ENCODE results near the gene CTSE. TPM values are rescaled to one million over a fixed set of nuclear protein-coding genes. Genes with fewer than 3 reads are reported as not detected.

Gene CTSE
- total and polyA plus RNA-seq, 5 donors from 2014 or later, result not detected

DNA sequence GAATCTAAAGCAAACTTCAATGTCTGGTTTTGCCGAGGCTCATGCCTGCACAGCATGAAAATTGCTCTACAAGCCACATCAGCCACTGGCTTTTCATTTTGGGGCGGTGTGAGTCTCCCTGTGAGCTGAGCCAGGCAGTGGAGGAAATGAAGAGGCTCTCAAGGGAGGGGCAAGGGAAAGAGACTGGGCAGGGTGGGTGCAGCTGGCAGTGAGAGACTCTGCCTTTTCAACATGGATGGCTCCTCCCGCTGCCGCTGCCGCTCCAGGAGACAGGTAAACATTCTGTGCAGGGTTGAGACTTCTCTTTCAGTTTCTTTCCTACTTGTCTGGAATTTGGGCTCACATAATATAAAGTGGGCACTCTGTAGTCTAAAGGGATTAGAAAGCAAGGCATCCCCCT lies 11.3 kb upstream of the CTSE start:
- no peak overlapping the region for H3K27ac ChIP-seq (ENCODE audit: insufficient read depth, low read length, poor library complexity, severe bottlenecking)
- no peak overlapping the region for H3K4me3 ChIP-seq (ENCODE audit: low read depth, low read length)
- ATAC-seq (ENCODE audit: low read depth in 2 of 2) (no peak), DNase-seq (no peak)
- Mint-ChIP-seq H3K4me3 (peak overlapping the region in 1 of 4 donors; percentile 6), H3K9me3 (no peaks in the 10 kb centered on the region), H3K27ac (peak overlapping the region in 1 of 3 donors; percentile 13), H3K27me3 (peaks cover 27% of the 10 kb centered on the region), H3K36me3 (no peaks in the 10 kb centered on the region), H3K4me1 (peaks cover 6 to 14% (median 11%) of the 10 kb centered on the region in 4 donors)
- peaks cover 9% of the 10 kb centered on the region for H3K4me1 ChIP-seq (ENCODE audit: control insufficient read depth, insufficient read depth, low read length, poor library complexity, severe bottlenecking)
- no peaks in the 10 kb centered on the region for H3K9me3 ChIP-seq (ENCODE audit: control insufficient read depth in 2 of 2, low read length in 2 of 2)
- no peaks in the 10 kb centered on the region for H3K27me3 ChIP-seq (ENCODE audit: control insufficient read depth, insufficient read depth, low read length)
- no peaks in the 10 kb centered on the region for H3K36me3 ChIP-seq (ENCODE audit: control insufficient read depth, insufficient read depth, low read length)

DNA sequence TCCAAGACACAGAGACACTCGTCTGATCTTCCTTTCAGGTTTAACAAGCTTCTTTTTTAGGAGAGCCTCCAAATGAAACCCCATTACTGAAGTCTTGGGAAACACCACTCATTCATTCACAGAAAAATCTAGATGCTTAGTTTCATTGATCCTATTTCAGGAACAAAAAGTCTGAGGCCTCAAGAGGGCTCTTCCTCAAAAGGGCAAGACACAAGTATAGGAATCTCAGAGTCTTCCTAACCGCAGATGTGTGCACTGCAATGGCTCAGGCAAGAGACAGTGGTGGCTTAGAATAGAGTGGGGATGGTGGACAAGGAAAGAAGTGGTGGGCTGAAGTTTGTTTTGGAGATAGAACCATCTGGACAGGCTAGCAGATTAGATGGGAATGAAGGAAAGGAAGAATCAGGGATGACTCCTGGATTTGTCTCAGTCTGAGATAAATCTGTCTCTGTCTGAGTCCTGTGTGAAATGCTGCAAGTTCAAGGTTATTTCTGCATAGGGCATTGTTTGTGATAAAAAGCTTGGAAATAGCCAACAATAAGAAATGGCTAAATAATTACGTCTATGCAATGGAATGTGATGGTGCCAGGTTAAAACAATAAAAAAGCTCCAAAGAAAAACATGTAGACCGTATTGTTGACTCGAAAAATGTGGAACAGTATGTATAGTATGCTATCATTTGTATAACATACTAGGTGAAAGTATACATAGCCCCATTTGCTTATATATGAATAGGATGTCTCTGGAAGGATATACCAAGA lies 8.9 kb upstream of the CTSE start:
- H3K9me3 ChIP-seq (ENCODE audit: control insufficient read depth in 2 of 2, low read length in 2 of 2), result no peaks in the 10 kb centered on the region
- H3K36me3 ChIP-seq (ENCODE audit: control insufficient read depth, insufficient read depth, low read length), result no peaks in the 10 kb centered on the region
- no peak overlapping the region for H3K4me3 ChIP-seq (ENCODE audit: low read depth, low read length)
- H3K4me3 Mint-ChIP-seq, result no peak overlapping the region
- no peaks in the 10 kb centered on the region for H3K4me1 ChIP-seq (ENCODE audit: control insufficient read depth, insufficient read depth, low read length, poor library complexity, severe bottlenecking)
- no peak for ATAC-seq (ENCODE audit: low read depth in 2 of 2)
- no peak overlapping the region for H3K27ac Mint-ChIP-seq
- peaks cover 29% of the 10 kb centered on the region for H3K27me3 Mint-ChIP-seq
- no peaks in the 10 kb centered on the region for H3K9me3 Mint-ChIP-seq
- peaks cover 3% of the 10 kb centered on the region for H3K27me3 ChIP-seq (ENCODE audit: control insufficient read depth, insufficient read depth, low read length)
- no peak for DNase-seq
- H3K27ac ChIP-seq (ENCODE audit: insufficient read depth, low read length, poor library complexity, severe bottlenecking), result no peak overlapping the region
- no peaks in the 10 kb centered on the region for H3K36me3 Mint-ChIP-seq
- H3K4me1 Mint-ChIP-seq, result peaks cover 0 to 4% (median 2%) of the 10 kb centered on the region in 4 donors

DNA sequence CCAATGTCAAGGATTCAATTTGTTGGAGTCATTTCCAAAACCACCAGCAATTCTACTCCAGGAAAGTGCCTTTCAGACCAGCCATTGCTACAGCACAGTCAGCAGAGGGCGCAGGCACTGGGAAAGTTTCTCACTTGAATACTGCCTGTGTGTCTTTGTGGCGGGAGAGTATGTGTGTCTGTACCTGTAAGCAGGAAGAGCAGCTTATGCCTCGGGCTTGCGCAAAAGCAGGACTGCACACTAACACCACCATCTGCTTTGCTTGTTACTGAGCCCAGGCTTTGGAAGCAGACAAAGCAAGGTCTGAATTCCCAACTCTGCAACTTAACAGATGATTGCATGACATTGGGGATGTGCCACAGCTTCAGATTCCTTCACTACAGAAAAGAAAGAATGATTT lies 7.0 kb upstream of the CTSE start:
- Mint-ChIP-seq H3K36me3 (no peaks in the 10 kb centered on the region), H3K4me3 (no peak overlapping the region), H3K27me3 (peaks cover 26% of the 10 kb centered on the region), H3K27ac (no peak overlapping the region), H3K9me3 (no peaks in the 10 kb centered on the region), H3K4me1 (peaks cover 0 to 4% (median 2%) of the 10 kb centered on the region in 4 donors)
- ATAC-seq (ENCODE audit: low read depth in 2 of 2) (peak; percentile 69 to 78), DNase-seq (peak; percentile 24 to 81 (median 44))
- H3K36me3 ChIP-seq (ENCODE audit: control insufficient read depth, insufficient read depth, low read length), result no peaks in the 10 kb centered on the region
- H3K4me1 ChIP-seq (ENCODE audit: control insufficient read depth, insufficient read depth, low read length, poor library complexity, severe bottlenecking), result no peaks in the 10 kb centered on the region
- H3K9me3 ChIP-seq (ENCODE audit: control insufficient read depth in 2 of 2, low read length in 2 of 2), result no peaks in the 10 kb centered on the region
- peaks cover 3% of the 10 kb centered on the region for H3K27me3 ChIP-seq (ENCODE audit: control insufficient read depth, insufficient read depth, low read length)
- peak overlapping the region; percentile 22 for H3K4me3 ChIP-seq (ENCODE audit: low read depth, low read length)
- no peak overlapping the region for H3K27ac ChIP-seq (ENCODE audit: insufficient read depth, low read length, poor library complexity, severe bottlenecking)

DNA sequence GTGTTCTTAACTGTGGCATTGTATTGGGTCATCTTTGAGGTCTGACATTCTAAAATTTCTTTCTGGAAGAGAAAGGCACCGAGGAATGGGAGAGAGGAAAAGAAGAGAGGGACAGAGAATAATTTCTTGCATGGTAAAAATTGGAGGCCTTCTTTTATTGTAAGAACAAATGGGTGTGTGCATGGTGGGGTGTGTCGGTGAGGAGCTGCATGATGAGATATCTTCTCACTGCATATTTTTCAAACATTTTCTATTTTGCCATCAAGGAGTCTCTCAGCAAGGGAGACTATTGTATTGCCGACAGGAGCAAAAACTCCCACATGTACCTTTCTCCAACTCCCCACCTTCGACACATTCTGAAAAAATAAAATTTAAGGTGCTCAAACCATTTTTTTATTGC lies 6.5 kb upstream of the CTSE start:
- Mint-ChIP-seq H3K9me3 (no peaks in the 10 kb centered on the region), H3K4me1 (peaks cover 0 to 4% (median 2%) of the 10 kb centered on the region in 4 donors), H3K36me3 (no peaks in the 10 kb centered on the region), H3K27me3 (peaks cover 25% of the 10 kb centered on the region), H3K4me3 (no peak overlapping the region), H3K27ac (no peak overlapping the region)
- Histone ChIP-seq H3K27ac (ENCODE audit: insufficient read depth, low read length, poor library complexity, severe bottlenecking) (no peak overlapping the region), H3K27me3 (ENCODE audit: control insufficient read depth, insufficient read depth, low read length) (peaks cover 3% of the 10 kb centered on the region), H3K4me1 (ENCODE audit: control insufficient read depth, insufficient read depth, low read length, poor library complexity, severe bottlenecking) (no peaks in the 10 kb centered on the region), H3K9me3 (ENCODE audit: control insufficient read depth in 2 of 2, low read length in 2 of 2) (no peaks in the 10 kb centered on the region), H3K4me3 (ENCODE audit: low read depth, low read length) (no peak overlapping the region), H3K36me3 (ENCODE audit: control insufficient read depth, insufficient read depth, low read length) (no peaks in the 10 kb centered on the region)
- DNase-seq (no peak), ATAC-seq (ENCODE audit: low read depth in 2 of 2) (no peak)

DNA sequence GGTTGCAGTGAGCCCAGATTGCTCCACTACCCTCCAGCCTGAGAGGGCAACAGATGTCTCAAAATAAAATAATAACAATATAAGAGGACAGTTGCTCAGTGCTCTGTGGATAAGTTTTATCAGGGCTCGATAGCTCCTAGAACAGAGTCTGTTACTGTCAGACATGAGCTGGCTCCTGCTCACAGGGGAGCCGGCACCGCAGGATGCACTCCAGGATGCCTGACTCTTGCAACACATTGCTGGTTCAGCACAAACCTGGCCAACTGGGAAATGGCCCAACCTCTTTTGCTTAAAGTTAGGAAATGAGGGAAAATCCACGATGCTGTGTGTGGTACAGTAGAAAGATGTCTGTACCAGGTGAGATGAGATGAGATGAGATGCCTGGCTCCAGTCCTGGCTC lies 5.8 kb upstream of the CTSE start:
- Mint-ChIP-seq H3K27me3 (peaks cover 23% of the 10 kb centered on the region), H3K4me1 (peaks cover 0 to 4% (median 2%) of the 10 kb centered on the region in 4 donors), H3K27ac (no peak overlapping the region), H3K9me3 (no peaks in the 10 kb centered on the region), H3K4me3 (no peak overlapping the region), H3K36me3 (no peaks in the 10 kb centered on the region)
- Histone ChIP-seq H3K36me3 (ENCODE audit: control insufficient read depth, insufficient read depth, low read length) (no peaks in the 10 kb centered on the region), H3K4me1 (ENCODE audit: control insufficient read depth, insufficient read depth, low read length, poor library complexity, severe bottlenecking) (no peaks in the 10 kb centered on the region), H3K4me3 (ENCODE audit: low read depth, low read length) (no peak overlapping the region), H3K27ac (ENCODE audit: insufficient read depth, low read length, poor library complexity, severe bottlenecking) (no peak overlapping the region), H3K9me3 (ENCODE audit: control insufficient read depth in 2 of 2, low read length in 2 of 2) (no peaks in the 10 kb centered on the region), H3K27me3 (ENCODE audit: control insufficient read depth, insufficient read depth, low read length) (peaks cover 3% of the 10 kb centered on the region)
- ATAC-seq (ENCODE audit: low read depth in 2 of 2) (no peak), DNase-seq (no peak)

DNA sequence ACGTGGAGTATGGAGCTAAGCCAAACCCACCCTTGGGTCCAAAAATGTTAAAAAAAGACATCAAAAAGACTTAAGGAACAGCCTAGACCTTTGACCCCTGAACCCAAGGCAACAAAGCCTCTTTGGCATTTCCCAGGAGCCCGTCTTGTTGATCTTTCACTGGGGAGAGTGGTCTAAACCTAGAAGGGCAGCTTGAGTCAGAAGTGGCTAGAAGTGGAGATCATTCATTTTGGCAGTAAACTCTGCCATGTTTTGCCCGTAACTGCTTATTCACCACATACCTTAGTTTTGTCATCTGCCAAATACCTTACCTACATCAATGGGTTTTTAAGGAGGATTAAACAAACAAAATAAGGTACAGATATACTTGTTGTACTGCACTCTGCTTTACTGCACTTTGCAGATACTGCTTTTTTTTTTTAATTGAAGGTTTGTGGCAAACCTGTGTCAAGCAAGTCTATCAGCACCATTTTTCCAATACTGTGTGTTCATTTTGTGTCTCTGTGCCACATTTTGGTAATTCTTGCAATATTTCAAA lies 1.7 kb upstream of the CTSE start:
- H3K27ac Mint-ChIP-seq, result no peak overlapping the region
- ATAC-seq (ENCODE audit: low read depth in 2 of 2) (no peak), DNase-seq (no peak)
- H3K4me3 ChIP-seq (ENCODE audit: low read depth, low read length), result no peak overlapping the region
- H3K4me1 Mint-ChIP-seq, result no peaks in the 10 kb centered on the region
- H3K27me3 ChIP-seq (ENCODE audit: control insufficient read depth, insufficient read depth, low read length), result peaks cover 6% of the 10 kb centered on the region
- H3K9me3 ChIP-seq (ENCODE audit: control insufficient read depth in 2 of 2, low read length in 2 of 2), result no peaks in the 10 kb centered on the region
- H3K27ac ChIP-seq (ENCODE audit: insufficient read depth, low read length, poor library complexity, severe bottlenecking), result no peak overlapping the region
- peaks cover 44% of the 10 kb centered on the region for H3K27me3 Mint-ChIP-seq
- no peaks in the 10 kb centered on the region for H3K36me3 Mint-ChIP-seq
- H3K9me3 Mint-ChIP-seq, result peaks cover 0 to 2% (median 0%) of the 10 kb centered on the region in 7 donors
- H3K36me3 ChIP-seq (ENCODE audit: control insufficient read depth, insufficient read depth, low read length), result no peaks in the 10 kb centered on the region
- H3K4me3 Mint-ChIP-seq, result no peak overlapping the region
- no peaks in the 10 kb centered on the region for H3K4me1 ChIP-seq (ENCODE audit: control insufficient read depth, insufficient read depth, low read length, poor library complexity, severe bottlenecking)

DNA sequence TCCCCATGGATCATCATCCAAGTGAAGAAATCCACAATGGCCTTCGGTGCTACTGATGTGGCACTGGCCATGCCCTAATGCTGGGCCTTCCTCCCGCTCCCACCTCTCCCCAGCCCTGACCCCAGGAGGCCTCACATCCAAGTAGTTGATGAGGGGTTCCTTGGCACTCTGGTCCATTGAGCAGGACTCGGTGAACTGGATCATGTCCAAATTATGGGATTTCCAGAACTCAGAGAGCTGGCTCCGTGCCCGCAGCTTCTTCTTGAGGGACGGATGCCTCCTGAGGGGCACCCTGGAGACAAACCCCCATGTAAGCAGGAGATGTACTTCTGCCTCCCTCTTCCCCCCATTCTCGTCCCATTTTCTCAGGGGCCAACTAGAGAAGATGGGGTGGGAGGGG lies 929 bp downstream of the CTSE start:
- Histone ChIP-seq H3K36me3 (ENCODE audit: control insufficient read depth, insufficient read depth, low read length) (no peaks in the 10 kb centered on the region), H3K4me1 (ENCODE audit: control insufficient read depth, insufficient read depth, low read length, poor library complexity, severe bottlenecking) (no peaks in the 10 kb centered on the region), H3K27ac (ENCODE audit: insufficient read depth, low read length, poor library complexity, severe bottlenecking) (no peak overlapping the region), H3K9me3 (ENCODE audit: control insufficient read depth in 2 of 2, low read length in 2 of 2) (no peaks in the 10 kb centered on the region), H3K4me3 (ENCODE audit: low read depth, low read length) (no peak overlapping the region), H3K27me3 (ENCODE audit: control insufficient read depth, insufficient read depth, low read length) (peaks cover 12% of the 10 kb centered on the region)
- no peaks in the 10 kb centered on the region for H3K36me3 Mint-ChIP-seq
- H3K27ac Mint-ChIP-seq, result no peak overlapping the region
- H3K4me3 Mint-ChIP-seq, result no peak overlapping the region
- no peak for DNase-seq
- H3K4me1 Mint-ChIP-seq, result no peaks in the 10 kb centered on the region
- H3K27me3 Mint-ChIP-seq, result peaks cover 47% of the 10 kb centered on the region
- ATAC-seq (ENCODE audit: low read depth in 2 of 2), result no peak
- H3K9me3 Mint-ChIP-seq, result peaks cover 0 to 2% (median 0%) of the 10 kb centered on the region in 7 donors

All from CD4-positive, CD25-positive, alpha-beta regulatory T cell (primary cell).